Endothelial cell of umbilical vein (primary cell): ENCODE measurements around the gene WDFY2. TPM values are rescaled to one million over a fixed set of nuclear protein-coding genes. Genes with fewer than 3 reads are reported as not detected.

Experiments
- BruUV-seq: library from RNA; stranded (reverse); fragments of 400-500 nt; replicated peaks from 2 replicates; lab custom pipeline; 2021; lab: Mats Ljungman, UMichigan
- CTCF ChIA-PET: fragments of 300-600, 350-600 bp; sonication (Branson Sonifier 250); formaldehyde crosslinking; loops from one replicate; lab custom pipeline; 2021; ENCODE audit warnings: antibody characterized with exemption, inconsistent platforms; lab: Charles Lee
- POLR2A ChIA-PET: fragments of 300-600, 350-600 bp; sonication (Branson Sonifier 250); formaldehyde crosslinking; loops from one replicate; lab custom pipeline; 2021; ENCODE audit warnings: antibody characterized with exemption, inconsistent platforms; lab: Charles Lee
- DNase-seq: peaks from one replicate; pipeline ENCODE4 v3.0.0-alpha.2; 2011; ENCODE audit warnings: low read depth, low spot score
- FAIRE-seq: peaks from 2 replicates; lab custom pipeline; 2011; peaks lifted over from hg19 to GRCh38; lab: Jason Lieb, UNC
- H2AFZ ChIP-seq: 2 replicates; pipeline ENCODE4 v1.6.0; 2012; ENCODE audit warnings: low read depth, low read length, control low read depth, inconsistent platforms
- H3K27ac ChIP-seq: 2 replicates; pipeline ENCODE4 v1.5.1; 2011; ENCODE audit warnings: low read depth, mild to moderate bottlenecking, control low read depth, low read length, moderate library complexity; ENCODE audit not compliant: insufficient read depth
- H3K27me3 ChIP-seq, 2 experiments: 2 replicates each; pipeline versions ENCODE4 v1.6.0 to v1.6.1; 2011; ENCODE audit warnings: low read length in 2 of 2, mixed read lengths in 1 of 2; ENCODE audit not compliant: control insufficient read depth in 2 of 2, insufficient read depth in 2 of 2
- H3K36me3 ChIP-seq, 2 experiments: 2 replicates in 1 of 2; 3 replicates in 1 of 2; pipeline ENCODE4 v1.5.1; 2011; ENCODE audit warnings: low read length in 2 of 2, mild to moderate bottlenecking in 1 of 2, moderate library complexity in 1 of 2; ENCODE audit not compliant: control insufficient read depth in 2 of 2, insufficient read depth in 2 of 2; ENCODE audit errors: extremely low read depth in 1 of 2
- H3K4me1 ChIP-seq: 3 replicates; pipeline ENCODE4 v1.5.1; 2011; ENCODE audit warnings: mild to moderate bottlenecking, low read length; ENCODE audit not compliant: control insufficient read depth, insufficient read depth; ENCODE audit errors: extremely low read depth
- H3K4me2 ChIP-seq: 2 replicates; pipeline ENCODE4 v1.6.1; 2011; ENCODE audit warnings: low read length, control low read depth, mixed read lengths; ENCODE audit not compliant: insufficient read depth
- H3K4me3 ChIP-seq, 3 experiments: fragments of 200-600 bp in 1 of 3; sonication (generic), shearing (Covaris generic) in 1 of 3; replicated peaks in 1 of 3; 2 replicates each; pipeline ENCODE4 v1.5.1; 2011 to 2016; ENCODE audit warnings: control low read depth in 3 of 3, low read length in 3 of 3, mild to moderate bottlenecking in 2 of 3, inconsistent platforms in 1 of 3, low read depth in 1 of 3, moderate library complexity in 1 of 3; ENCODE audit not compliant: insufficient read depth in 1 of 3
- H3K79me2 ChIP-seq: 2 replicates; pipeline ENCODE4 v1.6.0; 2012; ENCODE audit warnings: low read length, inconsistent platforms; ENCODE audit not compliant: control insufficient read depth, insufficient read depth
- H3K9ac ChIP-seq: replicated peaks from 2 replicates; pipeline ENCODE3; 2011; ENCODE audit warnings: low read length, control low read depth; ENCODE audit not compliant: insufficient read depth; ENCODE audit errors: extremely low read depth
- H3K9me1 ChIP-seq: replicated peaks from 3 replicates; pipeline ENCODE4 v1.6.0; 2011; ENCODE audit warnings: mild to moderate bottlenecking, low read length; ENCODE audit not compliant: control insufficient read depth, insufficient read depth; ENCODE audit errors: extremely low read depth
- H3K9me3 ChIP-seq: replicated peaks from 2 replicates; pipeline ENCODE4 v1.5.1; 2012; ENCODE audit warnings: low read length, inconsistent platforms; ENCODE audit not compliant: control insufficient read depth, insufficient read depth
- H4K20me1 ChIP-seq: replicated peaks from 2 replicates; pipeline ENCODE3; 2011; ENCODE audit warnings: mild to moderate bottlenecking, low read length; ENCODE audit not compliant: control insufficient read depth, insufficient read depth; ENCODE audit errors: extremely low read depth
- CTCF ChIP-seq, 2 donors: IDR thresholded peaks; 1 replicate in 1 of 2; 2 replicates in 1 of 2; pipeline ENCODE4 v1.5.1; 2011; ENCODE audit warnings: low read length in 2 of 2, mild to moderate bottlenecking in 2 of 2, moderate library complexity in 2 of 2, control low read depth in 1 of 2, inconsistent platforms in 1 of 2, low read depth in 1 of 2; ENCODE audit not compliant: insufficient read depth in 1 of 2; ENCODE audit errors: extremely low read depth in 1 of 2
- EZH2 ChIP-seq: IDR thresholded peaks from 2 replicates; pipeline ENCODE4 v1.6.1; 2012; ENCODE audit warnings: borderline replicate concordance, low read depth, mild to moderate bottlenecking, moderate library complexity, low read length, inconsistent platforms; ENCODE audit not compliant: severe bottlenecking
- FOS ChIP-seq: IDR thresholded peaks from 2 replicates; pipeline ENCODE4 v1.6.1; 2011; ENCODE audit warnings: mild to moderate bottlenecking, low read length, moderate library complexity, borderline replicate concordance; ENCODE audit not compliant: insufficient read depth
- MYC ChIP-seq: IDR thresholded peaks from one replicate; pipeline ENCODE4 v1.6.1; 2011; ENCODE audit warnings: mild to moderate bottlenecking, low read depth, low read length
- POLR2AphosphoS5 ChIP-seq: IDR thresholded peaks from 2 replicates; pipeline ENCODE4 v1.6.1; 2012; ENCODE audit warnings: low read depth, mild to moderate bottlenecking, control low read depth, low read length, moderate library complexity; ENCODE audit not compliant: insufficient read depth
- dilution Hi-C: fragments of 300-500 bp; cut with MboI; formaldehyde crosslinking; loops from one replicate; pipeline ENCODE4 v1.15.0; 2019; ENCODE audit warnings: low sequenced_read_pairs; ENCODE audit not compliant: extremely low pct_ligation_motif_present
- intact Hi-C: fragments of 100-400 bp; cut with micrococcal nuclease; formaldehyde crosslinking; loops from one replicate; pipeline ENCODE4 v1.10.0; 2022
- polyA plus RNA-seq, 4 experiments: library from polyadenylated mRNA; depleted of rRNA in 3 of 4; stranded (reverse) in 3 of 4; unstranded in 1 of 4; fragments of >200 nt; gene quantifications; 2 replicates each; pipeline versions ENCODE4 v1.2.1 to v1.2.3, GENCODE V29; 2011 to 2012; ENCODE audit warnings: missing spikeins in 1 of 4
- total RNA-seq: library from RNA; stranded (reverse); gene quantifications from 2 replicates; pipeline ENCODE4 v1.2.3, GENCODE V29; 2021
- TF ChIP-seq, protein P1 (sequence below): IDR thresholded peaks from 2 replicates; pipeline ENCODE4 v1.6.1; 2011; ENCODE audit not compliant: insufficient read depth, insufficient read length

The WDFY2 gene
- total and polyA plus RNA-seq, 2 donors (not counting 3 experiments of a cell fraction or from before 2014, with no cell fraction given): 2.1 to 5.5 TPM

DNA sequence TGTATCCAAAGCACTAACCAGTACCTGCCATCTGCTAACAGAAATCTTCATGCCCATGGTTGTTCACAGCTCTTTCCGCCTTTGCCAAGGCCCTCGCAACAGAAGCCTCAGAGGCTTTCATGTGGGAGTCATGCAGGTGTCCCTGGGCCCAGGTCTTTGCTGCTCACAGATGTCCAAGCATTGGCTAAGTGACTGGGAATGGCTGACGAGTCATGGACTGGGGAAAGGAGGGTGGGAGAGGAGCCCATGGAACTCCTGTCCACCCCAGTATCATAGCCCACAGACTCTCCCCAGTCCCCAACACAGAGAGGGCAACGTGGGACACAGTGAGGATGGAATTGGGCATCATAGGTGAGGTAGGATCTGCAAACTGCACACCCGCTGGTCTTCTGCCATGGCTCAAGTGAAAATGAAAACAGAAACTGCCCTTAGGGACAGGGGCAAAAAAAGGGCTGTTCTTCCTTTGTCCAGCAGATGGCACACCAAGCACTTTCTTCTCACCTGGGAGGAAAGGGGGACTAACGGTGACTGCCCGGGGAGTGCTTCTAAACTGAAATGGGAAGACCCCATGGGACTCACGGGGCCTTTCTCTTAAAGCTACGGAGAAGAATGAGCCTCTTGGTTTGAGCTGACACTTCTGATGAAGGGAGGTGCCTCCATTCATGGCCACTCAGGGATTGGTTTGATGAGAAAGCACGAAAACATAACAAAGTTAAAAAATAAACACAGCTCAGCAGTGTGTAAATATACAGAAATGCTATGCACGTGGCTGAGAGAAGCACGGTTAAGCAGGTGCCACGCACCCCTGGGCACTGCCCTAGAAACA lies 230.8 kb downstream of the WDFY2 start:
- dilution Hi-C loops: no loop called here
- BruUV-seq: no TSS peak
- DNase-seq (peak; percentile 63), FAIRE-seq (peak; percentile 87)
- ChIA-PET POLR2A (no interaction called here), CTCF (interaction anchor here (0.6 to 5.0 kb wide), 34 partner anchors 9 to 690 kb away, joined by 3 to 115 read pairs (median 4); partner anchors contain the start of genes CCDC70, NEK5 and TMEM272)
- peak overlapping the region in 1 of 3 experiments; percentile 23 for H3K4me3 ChIP-seq
- H3K9me1 ChIP-seq: no peaks in the 10 kb centered on the region
- H2AFZ ChIP-seq: peak overlapping the region; percentile 84
- intact Hi-C loops: loop anchor here (1.0 kb wide), 3 partner anchors 34 to 386 kb away; no protein-coding TSS in a partner anchor
- TF ChIP-seq CTCF (IDR thresholded peaks at IDR 0.05; ENCODE audit: extremely low read depth in 1 of 2, insufficient read depth in 1 of 2, low read depth in 1 of 2, low read length in 2 of 2): peak; percentile 74 to 82
- no peak for TF ChIP-seq MYC
- no peak overlapping the region for H3K27ac ChIP-seq
- H3K27me3 ChIP-seq: peaks cover 9 to 22% of the 10 kb centered on the region in 2 experiments
- H3K36me3 ChIP-seq: no peaks in the 10 kb centered on the region
- H3K4me2 ChIP-seq: peak overlapping the region; percentile 48
- peaks cover 6% of the 10 kb centered on the region for H3K4me1 ChIP-seq
- no peaks in the 10 kb centered on the region for H3K79me2 ChIP-seq
- H3K9ac ChIP-seq: no peak overlapping the region
- H4K20me1 ChIP-seq: no peaks in the 10 kb centered on the region
- H3K9me3 ChIP-seq: no peaks in the 10 kb centered on the region

GRCh38 chr13:51815848-51816247 lies 231.6 kb downstream of the WDFY2 start:
- POLR2A ChIA-PET: no interaction called here
- no peaks in the 10 kb centered on the region for H3K9me1 ChIP-seq
- H3K4me3 ChIP-seq: no peak overlapping the region
- intact Hi-C loops (loop anchor here (1.0 kb wide), 3 partner anchors 33 to 385 kb away; no protein-coding TSS in a partner anchor), dilution Hi-C loops (no loop called here)
- no peak overlapping the region for H3K9ac ChIP-seq
- BruUV-seq: no TSS peak
- DNase-seq (no peak), FAIRE-seq (no peak)
- no peaks in the 10 kb centered on the region for H3K9me3 ChIP-seq
- peaks cover 6% of the 10 kb centered on the region for H3K4me1 ChIP-seq
- CTCF ChIA-PET: interaction anchor here (0.6 to 5.0 kb wide), 29 partner anchors 10 to 691 kb away, joined by 3 to 115 read pairs (median 3); partner anchors contain the start of genes CCDC70 and NEK5
- H2AFZ ChIP-seq: no peak overlapping the region
- no peak overlapping the region for H3K4me2 ChIP-seq
- no peaks in the 10 kb centered on the region for H3K36me3 ChIP-seq
- no peaks in the 10 kb centered on the region for H3K79me2 ChIP-seq
- TF ChIP-seq FOS: no peak
- TF ChIP-seq, protein P1, sequence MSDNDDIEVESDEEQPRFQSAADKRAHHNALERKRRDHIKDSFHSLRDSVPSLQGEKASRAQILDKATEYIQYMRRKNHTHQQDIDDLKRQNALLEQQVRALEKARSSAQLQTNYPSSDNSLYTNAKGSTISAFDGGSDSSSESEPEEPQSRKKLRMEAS: no peak
- no peak for TF ChIP-seq EZH2
- TF ChIP-seq POLR2AphosphoS5: no peak
- H4K20me1 ChIP-seq: no peaks in the 10 kb centered on the region
- peaks cover 11 to 24% of the 10 kb centered on the region in 2 experiments for H3K27me3 ChIP-seq
- no peak overlapping the region for H3K27ac ChIP-seq
